Osteoblast (primary cell): ENCODE measurements around the gene CACNA1H. TPM values are rescaled to one million over a fixed set of nuclear protein-coding genes. Genes with fewer than 3 reads are reported as not detected.
"Not testable (repeated sequence)": the region's sequence is repeated elsewhere in the genome, so short reads cannot be mapped to it uniquely, and the experiment has no call there.

Experiments
- DNase-seq: peaks from one replicate; pipeline ENCODE4 v3.0.0; 2011; ENCODE audit warnings: low spot score, mixed read lengths; ENCODE audit not compliant: insufficient read length; ENCODE audit errors: missing footprints
- H2AFZ ChIP-seq: 2 replicates; pipeline ENCODE4 v1.6.0; 2011; ENCODE audit warnings: mild to moderate bottlenecking, low read length
- H3K27ac ChIP-seq: 2 replicates; pipeline ENCODE4 v1.5.1; 2011; ENCODE audit warnings: mild to moderate bottlenecking, low read depth, low read length, moderate library complexity
- H3K27me3 ChIP-seq: 2 replicates; pipeline ENCODE4 v1.6.0; 2012; ENCODE audit warnings: mild to moderate bottlenecking, control low read depth, inconsistent platforms, low read length, moderate library complexity; ENCODE audit not compliant: insufficient read depth
- H3K36me3 ChIP-seq: 2 replicates; pipeline ENCODE4 v1.5.1; 2011; ENCODE audit warnings: mild to moderate bottlenecking, low read length, control low read depth, moderate library complexity; ENCODE audit not compliant: insufficient read depth
- H3K4me1 ChIP-seq: 2 replicates; pipeline ENCODE4 v1.5.1; 2011; ENCODE audit warnings: mild to moderate bottlenecking, low read length, control low read depth, moderate library complexity; ENCODE audit not compliant: insufficient read depth
- H3K4me2 ChIP-seq: 2 replicates; pipeline ENCODE4 v1.6.0; 2011; ENCODE audit warnings: mild to moderate bottlenecking, low read length; ENCODE audit not compliant: insufficient read depth
- H3K4me3 ChIP-seq: fragments of 200-600 bp; sonication (generic); 3 replicates; pipeline ENCODE4 v1.5.1; 2012; ENCODE audit warnings: mild to moderate bottlenecking, low read length, inconsistent platforms; ENCODE audit not compliant: insufficient read depth
- H3K79me2 ChIP-seq: 2 replicates; pipeline ENCODE4 v1.6.0; 2012; ENCODE audit warnings: mild to moderate bottlenecking, low read length, control low read depth, inconsistent platforms; ENCODE audit not compliant: insufficient read depth
- H3K9me3 ChIP-seq: 2 replicates; pipeline ENCODE4 v1.5.1; 2011; ENCODE audit warnings: low read depth, low read length, control low read depth
- H4K20me1 ChIP-seq: 2 replicates; pipeline ENCODE4 v1.6.0; 2012; ENCODE audit warnings: mild to moderate bottlenecking, low read length, control low read depth; ENCODE audit not compliant: insufficient read depth
- CTCF ChIP-seq: IDR thresholded peaks from 2 replicates; pipeline ENCODE4 v1.5.1; 2011; ENCODE audit warnings: mild to moderate bottlenecking, low read depth, low read length, moderate library complexity; ENCODE audit errors: extremely low read depth
- total RNA-seq: library from RNA; depleted of rRNA; stranded (reverse); fragments of >200 nt; gene quantifications from 2 replicates; pipeline ENCODE4 v1.2.3, GENCODE V29; 2012

Gene CACNA1H
- total RNA-seq, 1 donor: under 0.01 TPM

GRCh38 chr16:1182950-1183907 lies 30.3 kb downstream of the CACNA1H start:
- peak; percentile 98 for DNase-seq
- no peak for TF ChIP-seq CTCF
- no peaks in the 10 kb centered on the region for H3K79me2 ChIP-seq
- no peaks in the 10 kb centered on the region for H3K27me3 ChIP-seq
- no peaks in the 10 kb centered on the region for H4K20me1 ChIP-seq
- peak overlapping the region; percentile 61 for H3K4me2 ChIP-seq
- H2AFZ ChIP-seq: no peak overlapping the region
- H3K4me3 ChIP-seq: no peak overlapping the region
- H3K36me3 ChIP-seq: no peaks in the 10 kb centered on the region
- H3K4me1 ChIP-seq: peaks cover 16% of the 10 kb centered on the region
- H3K27ac ChIP-seq: no peak overlapping the region
- no peaks in the 10 kb centered on the region for H3K9me3 ChIP-seq

- TF ChIP-seq CTCF: no peak
- H3K4me1 ChIP-seq: peaks cover 16% of the 10 kb centered on the region
- H3K27ac ChIP-seq: no peak overlapping the region
- no peaks in the 10 kb centered on the region for H3K27me3 ChIP-seq
- H3K4me2 ChIP-seq: no peak overlapping the region
- no peak for DNase-seq
- H2AFZ ChIP-seq: no peak overlapping the region
- H4K20me1 ChIP-seq: no peaks in the 10 kb centered on the region
- no peaks in the 10 kb centered on the region for H3K36me3 ChIP-seq
- no peaks in the 10 kb centered on the region for H3K9me3 ChIP-seq
- H3K4me3 ChIP-seq: no peak overlapping the region
- no peaks in the 10 kb centered on the region for H3K79me2 ChIP-seq
Observed at GRCh38 chr16:1184156-1184868, 31.4 kb downstream of the CACNA1H start.

- H3K36me3 ChIP-seq: no peaks in the 10 kb centered on the region
- no peak overlapping the region for H3K27ac ChIP-seq
- no peak overlapping the region for H3K4me2 ChIP-seq
- H3K79me2 ChIP-seq: no peaks in the 10 kb centered on the region
- H3K4me3 ChIP-seq: no peak overlapping the region
- no peak for TF ChIP-seq CTCF
- H3K4me1 ChIP-seq: peaks cover 16% of the 10 kb centered on the region
- DNase-seq: no peak
- H2AFZ ChIP-seq: no peak overlapping the region
- no peaks in the 10 kb centered on the region for H4K20me1 ChIP-seq
- H3K9me3 ChIP-seq: no peaks in the 10 kb centered on the region
- H3K27me3 ChIP-seq: no peaks in the 10 kb centered on the region
Observed at GRCh38 chr16:1184980-1185379, 32.1 kb downstream of the CACNA1H start.

- not testable (repeated sequence) for H2AFZ ChIP-seq, DNase-seq, H3K4me3 ChIP-seq, H3K4me2 ChIP-seq, H3K27me3 ChIP-seq, H3K9me3 ChIP-seq, H3K27ac ChIP-seq, H4K20me1 ChIP-seq, H3K36me3 ChIP-seq, H3K79me2 ChIP-seq
- peaks cover 16% of the 10 kb centered on the region for H3K4me1 ChIP-seq
Observed at GRCh38 chr16:1185460-1186207, 32.7 kb downstream of the CACNA1H start.
